MM.1S (cell line): ENCODE measurements around the gene ISYNA1.

Experiments
- DNase-seq: peaks from one replicate; pipeline ENCODE4 v3.0.0-alpha.2; 2015
- H2AFZ ChIP-seq: fragments of 300-600 bp; sonication (generic); 2 replicates; pipeline ENCODE4 v1.6.0; 2016; ENCODE audit warnings: antibody characterized with exemption, low read length
- H3F3A ChIP-seq: fragments of 300-600 bp; sonication (generic); 2 replicates; pipeline ENCODE4 v1.6.1; 2016; ENCODE audit warnings: mild to moderate bottlenecking, antibody characterized with exemption, low read length, moderate library complexity, mixed read lengths; ENCODE audit not compliant: insufficient read depth
- H3K27ac ChIP-seq: fragments of 300-600 bp; sonication (generic); 2 replicates; pipeline ENCODE4 v1.5.1; 2016; ENCODE audit warnings: mild to moderate bottlenecking, low read length
- H3K27me3 ChIP-seq: fragments of 300-600 bp; sonication (generic); replicated peaks from 2 replicates; pipeline ENCODE4 v1.6.0; 2016; ENCODE audit warnings: low read length; ENCODE audit not compliant: insufficient read depth
- H3K36me3 ChIP-seq: fragments of 300-600 bp; sonication (generic); replicated peaks from 2 replicates; pipeline ENCODE4 v1.6.1; 2016; ENCODE audit warnings: mild to moderate bottlenecking, low read length, mixed read lengths; ENCODE audit not compliant: insufficient read depth
- H3K4me1 ChIP-seq: fragments of 300-600 bp; sonication (generic); 2 replicates; pipeline ENCODE4 v1.6.1; 2016; ENCODE audit warnings: low read length, mixed read lengths
- H3K4me2 ChIP-seq: fragments of 300-600 bp; sonication (generic); 2 replicates; pipeline ENCODE4 v1.6.0; 2016; ENCODE audit warnings: low read depth, low read length
- H3K4me3 ChIP-seq: fragments of 300-600 bp; sonication (generic); 2 replicates; pipeline ENCODE4 v1.5.1; 2016; ENCODE audit warnings: low read length, mixed read lengths
- H3K79me2 ChIP-seq: fragments of 300-600 bp; sonication (generic); 2 replicates; pipeline ENCODE4 v1.6.1; 2016; ENCODE audit warnings: mixed run types, low read length, mixed read lengths
- H3K9ac ChIP-seq: fragments of 300-600 bp; sonication (generic); 2 replicates; pipeline ENCODE4 v1.6.1; 2016; ENCODE audit warnings: low read length, mixed read lengths
- H3K9me2 ChIP-seq: fragments of 300-600 bp; sonication (generic); replicated peaks from 2 replicates; pipeline ENCODE4 v1.6.1; 2016; ENCODE audit warnings: mild to moderate bottlenecking, low read length, mixed read lengths; ENCODE audit not compliant: insufficient read depth
- H3K9me3 ChIP-seq: fragments of 300-600 bp; sonication (generic); replicated peaks from 2 replicates; pipeline ENCODE4 v1.6.1; 2016; ENCODE audit warnings: mild to moderate bottlenecking, low read length, mixed read lengths; ENCODE audit not compliant: insufficient read depth
- H4K20me1 ChIP-seq: fragments of 300-600 bp; sonication (generic); 2 replicates; pipeline ENCODE4 v1.6.1; 2016; ENCODE audit warnings: mild to moderate bottlenecking, low read length, moderate library complexity, mixed read lengths; ENCODE audit not compliant: insufficient read depth
- CTCF ChIP-seq: fragments of 300-600 bp; sonication (generic); IDR thresholded peaks from 2 replicates; pipeline ENCODE4 v1.5.1; 2016; ENCODE audit warnings: antibody characterized with exemption, low read length, mixed read lengths
- EZH2 ChIP-seq: fragments of 300-600 bp; sonication (generic); optimal IDR thresholded peaks from 2 replicates; pipeline ENCODE3; 2017; ENCODE audit warnings: low read depth, mild to moderate bottlenecking, antibody characterized with exemption, low read length, mixed read lengths
- EZH2phosphoT487 ChIP-seq: fragments of 300-600 bp; sonication (generic); IDR thresholded peaks from 2 replicates; pipeline ENCODE4 v1.6.1; 2018; ENCODE audit warnings: antibody characterized with exemption, low read length

Gene ISYNA1

GRCh38 chr19:18446145-18446810, 8.3 kb upstream of the ISYNA1 start:
- Histone ChIP-seq H3F3A (0 out of 2 replicates have a peak, but pooled peaks cover 3% of the 10 kb centered on the region), H3K4me1 (no peaks in the 10 kb centered on the region), H3K9me3 (no peaks in the 10 kb centered on the region), H3K79me2 (peaks cover 33% of the 10 kb centered on the region), H4K20me1 (peaks cover 2% of the 10 kb centered on the region), H3K9me2 (no peaks in the 10 kb centered on the region), H3K4me2 (no peak overlapping the region), H3K36me3 (peaks cover 9% of the 10 kb centered on the region), H2AFZ (no peak overlapping the region), H3K27ac (no peak overlapping the region), H3K9ac (no peak overlapping the region), H3K27me3 (no peaks in the 10 kb centered on the region), H3K4me3 (no peak overlapping the region)
- no peak for DNase-seq
- TF ChIP-seq EZH2phosphoT487 (no peak), EZH2 (no peak), CTCF (no peak)

- H3K9ac ChIP-seq: no peak overlapping the region
- peaks cover 8% of the 10 kb centered on the region for H3K36me3 ChIP-seq
- no peaks in the 10 kb centered on the region for H3K27me3 ChIP-seq
- no peak for DNase-seq
- H3K4me1 ChIP-seq: no peaks in the 10 kb centered on the region
- TF ChIP-seq EZH2phosphoT487 (no peak), EZH2 (no peak), CTCF (no peak)
- H3K27ac ChIP-seq: no peak overlapping the region
- no peak overlapping the region for H2AFZ ChIP-seq
- H3K9me3 ChIP-seq: no peaks in the 10 kb centered on the region
- no peaks in the 10 kb centered on the region for H3K9me2 ChIP-seq
- H3K79me2 ChIP-seq: peaks cover 29% of the 10 kb centered on the region
- peaks cover 7% of the 10 kb centered on the region; the same call in 1 of the 2 replicates for H3F3A ChIP-seq
- H3K4me2 ChIP-seq: no peak overlapping the region
- H4K20me1 ChIP-seq: no peaks in the 10 kb centered on the region; the same call in 1 of the 2 replicates
- H3K4me3 ChIP-seq: no peak overlapping the region
Observed at GRCh38 chr19:18445262-18445948, 7.5 kb upstream of the ISYNA1 start.

GRCh38 chr19:18444513-18444912, 6.6 kb upstream of the ISYNA1 start:
- no peaks in the 10 kb centered on the region for H3K9me2 ChIP-seq
- no peak overlapping the region for H2AFZ ChIP-seq
- H3K9ac ChIP-seq: no peak overlapping the region
- no peak for DNase-seq
- no peaks in the 10 kb centered on the region for H3K4me1 ChIP-seq
- H3K27ac ChIP-seq: no peak overlapping the region
- no peak overlapping the region for H3K4me3 ChIP-seq
- no peak overlapping the region for H3K4me2 ChIP-seq
- H3K9me3 ChIP-seq: no peaks in the 10 kb centered on the region
- peaks cover 21% of the 10 kb centered on the region for H3K79me2 ChIP-seq
- H3K36me3 ChIP-seq: peaks cover 6% of the 10 kb centered on the region; the same call in 1 of the 2 replicates
- no peaks in the 10 kb centered on the region; the same call in 1 of the 2 replicates for H4K20me1 ChIP-seq
- no peaks in the 10 kb centered on the region for H3K27me3 ChIP-seq
- TF ChIP-seq EZH2 (no peak), EZH2phosphoT487 (no peak), CTCF (no peak)
- H3F3A ChIP-seq: peaks cover 14% of the 10 kb centered on the region; the same call in 1 of the 2 replicates
